SK-N-MC (cell line): Measurements from ENCODE around the gene TMEM98.

Experiments
- EZH2 ChIP-seq: fragments of 200-600 bp; sonication (generic); IDR thresholded peaks from one replicate; pipeline ENCODE4 v1.6.1; 2017; ENCODE audit warnings: antibody characterized with exemption
- FOXP2 ChIP-seq: optimal IDR thresholded peaks from 2 replicates; pipeline ENCODE3; 2011; ENCODE audit warnings: mild to moderate bottlenecking, moderate library complexity; ENCODE audit not compliant: insufficient read depth; ENCODE audit errors: extremely low read length, control extremely low read depth
- POLR2AphosphoS5 ChIP-seq: IDR thresholded peaks from 2 replicates; pipeline ENCODE4 v1.6.1; 2012; ENCODE audit warnings: mild to moderate bottlenecking, low read depth, low read length, borderline replicate concordance

- TF ChIP-seq POLR2AphosphoS5 (no peak), EZH2 (no peak), FOXP2 (no peak)
Measured at GRCh38 chr17:32910769-32911168, 17.2 kb upstream of the TMEM98 start.
